ENCODE results near the gene HBE1.
"Not testable (repeated sequence)": the region's sequence is repeated elsewhere in the genome, so short reads cannot be mapped to it uniquely, and the experiment has no call there.

HBE1 gene

DNA sequence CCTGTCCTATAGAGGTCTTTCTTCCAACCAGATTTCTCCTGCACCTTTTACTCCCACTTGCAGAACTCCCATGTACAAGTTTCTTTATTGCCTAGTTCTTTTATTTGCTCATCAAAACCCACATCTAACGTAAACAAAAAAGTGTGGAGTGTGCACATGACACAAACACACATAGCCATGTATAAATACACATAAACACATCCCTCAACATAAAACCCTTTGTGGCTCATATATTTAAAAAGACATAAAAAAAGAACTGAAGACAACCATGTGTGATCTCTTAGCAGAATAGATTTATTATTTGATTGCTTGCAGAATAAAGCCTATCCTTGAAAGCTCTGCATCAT is 16.9 kb downstream of the HBE1 start:
- TF ChIP-seq, protein P1, sequence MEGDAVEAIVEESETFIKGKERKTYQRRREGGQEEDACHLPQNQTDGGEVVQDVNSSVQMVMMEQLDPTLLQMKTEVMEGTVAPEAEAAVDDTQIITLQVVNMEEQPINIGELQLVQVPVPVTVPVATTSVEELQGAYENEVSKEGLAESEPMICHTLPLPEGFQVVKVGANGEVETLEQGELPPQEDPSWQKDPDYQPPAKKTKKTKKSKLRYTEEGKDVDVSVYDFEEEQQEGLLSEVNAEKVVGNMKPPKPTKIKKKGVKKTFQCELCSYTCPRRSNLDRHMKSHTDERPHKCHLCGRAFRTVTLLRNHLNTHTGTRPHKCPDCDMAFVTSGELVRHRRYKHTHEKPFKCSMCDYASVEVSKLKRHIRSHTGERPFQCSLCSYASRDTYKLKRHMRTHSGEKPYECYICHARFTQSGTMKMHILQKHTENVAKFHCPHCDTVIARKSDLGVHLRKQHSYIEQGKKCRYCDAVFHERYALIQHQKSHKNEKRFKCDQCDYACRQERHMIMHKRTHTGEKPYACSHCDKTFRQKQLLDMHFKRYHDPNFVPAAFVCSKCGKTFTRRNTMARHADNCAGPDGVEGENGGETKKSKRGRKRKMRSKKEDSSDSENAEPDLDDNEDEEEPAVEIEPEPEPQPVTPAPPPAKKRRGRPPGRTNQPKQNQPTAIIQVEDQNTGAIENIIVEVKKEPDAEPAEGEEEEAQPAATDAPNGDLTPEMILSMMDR (IDR thresholded peaks at IDR 0.05; ENCODE audit: control insufficient read depth, extremely low read depth, insufficient read depth) = no peak
- no peak overlapping the region for H3K4me3 ChIP-seq (ENCODE audit: low read depth, low read length)
- DNase-seq (ENCODE audit: low read depth) = peak; percentile 57

- TF ChIP-seq, protein P1 (IDR thresholded peaks at IDR 0.05; ENCODE audit: control insufficient read depth, extremely low read depth, insufficient read depth) = no peak
- no peak for DNase-seq (ENCODE audit: low read depth)
- H3K4me3 ChIP-seq (ENCODE audit: low read depth, low read length) = no peak overlapping the region
Observed at GRCh38 chr11:5252192-5252918, 17.4 kb downstream of the HBE1 start.

- H3K4me3 ChIP-seq (ENCODE audit: low read depth, low read length) = no peak overlapping the region
- TF ChIP-seq, protein P1 (IDR thresholded peaks at IDR 0.05; ENCODE audit: control insufficient read depth, extremely low read depth, insufficient read depth) = no peak
- DNase-seq (ENCODE audit: low read depth) = no peak
Observed at GRCh38 chr11:5251746-5252145, 18.0 kb downstream of the HBE1 start.

DNA sequence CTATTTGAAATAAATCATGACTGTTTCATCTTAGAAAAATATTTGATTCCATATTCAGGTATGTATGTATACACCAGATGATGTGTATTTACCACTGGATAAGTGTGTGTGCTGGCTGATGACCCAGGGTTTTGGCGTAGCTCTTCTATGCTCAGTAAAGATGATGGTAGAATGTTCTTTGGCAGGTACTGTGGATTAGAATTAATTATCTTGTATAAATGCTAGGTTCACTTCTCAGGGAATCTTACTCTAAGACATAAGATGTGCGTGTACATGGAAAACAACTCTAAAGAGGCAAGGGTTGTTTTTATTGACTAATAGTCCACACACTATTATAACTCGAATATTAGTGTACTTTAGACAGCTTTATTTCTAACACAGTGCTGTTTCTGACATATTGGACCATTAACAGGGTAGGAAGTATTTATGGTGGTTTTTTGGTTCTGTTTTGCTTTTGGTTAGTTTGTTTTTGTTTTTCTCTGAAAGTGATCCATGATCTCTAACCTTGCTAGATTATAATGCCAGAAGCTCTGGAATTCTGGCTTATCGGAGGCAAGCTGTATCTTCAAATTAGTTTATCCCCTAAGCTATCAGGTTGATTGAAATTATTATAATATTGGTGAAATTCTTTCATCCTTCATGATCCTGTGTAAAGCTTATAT is 19.1 kb downstream of the HBE1 start:
- H3K4me3 ChIP-seq (ENCODE audit: low read depth, low read length) = no peak overlapping the region
- TF ChIP-seq, protein P1 (IDR thresholded peaks at IDR 0.05; ENCODE audit: control insufficient read depth, extremely low read depth, insufficient read depth) = no peak

DNA sequence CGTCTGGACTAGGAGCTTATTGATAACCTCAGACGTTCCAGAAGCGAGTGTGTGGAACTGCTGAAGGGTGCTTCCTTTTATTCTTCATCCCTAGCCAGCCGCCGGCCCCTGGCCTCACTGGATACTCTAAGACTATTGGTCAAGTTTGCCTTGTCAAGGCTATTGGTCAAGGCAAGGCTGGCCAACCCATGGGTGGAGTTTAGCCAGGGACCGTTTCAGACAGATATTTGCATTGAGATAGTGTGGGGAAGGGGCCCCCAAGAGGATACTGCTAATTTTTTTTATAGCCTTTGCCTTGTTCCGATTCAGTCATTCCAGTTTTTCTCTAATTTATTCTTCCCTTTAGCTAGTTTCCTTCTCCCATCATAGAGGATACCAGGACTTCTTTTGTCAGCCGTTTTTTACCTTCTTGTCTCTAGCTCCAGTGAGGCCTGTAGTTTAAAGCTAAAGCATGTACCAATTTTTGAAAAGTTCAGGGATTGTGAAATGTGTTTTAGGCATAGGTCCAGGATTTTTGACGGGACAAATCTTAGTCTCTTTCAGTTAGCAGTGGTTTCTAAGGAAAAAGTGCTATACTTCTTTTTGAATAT is 19.8 kb downstream of the HBE1 start, which contains the start of gene HBG1:
TSS of gene HBG1 (minus strand) at position 51 of the 590 bp plus-strand sequence. CDS start 53 bp downstream, outside the sequence.
- H3K4me3 ChIP-seq (ENCODE audit: low read depth, low read length); DNase-seq (ENCODE audit: low read depth): not testable (repeated sequence)

More for the DNA sequence above, 19.1 kb downstream of the HBE1 start:
- DNase-seq (ENCODE audit: low read depth) = no peak

DNA sequence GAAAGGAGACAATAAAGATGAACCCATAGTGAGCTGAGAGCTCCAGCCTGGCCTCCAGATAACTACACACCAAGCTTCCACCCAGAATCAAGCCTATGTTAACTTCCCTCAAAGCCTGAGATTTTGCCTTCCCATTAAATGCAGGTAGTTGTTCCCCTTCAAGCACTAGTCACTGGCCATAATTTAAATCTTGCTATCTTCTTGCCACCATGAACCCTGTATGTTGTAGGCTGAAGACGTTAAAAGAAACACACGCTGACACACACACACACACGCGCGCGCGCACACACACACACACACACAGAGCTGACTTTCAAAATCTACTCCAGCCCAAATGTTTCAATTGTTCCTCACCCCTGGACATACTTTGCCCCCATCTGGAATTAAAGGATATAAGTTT is 21.2 kb downstream of the HBE1 start:
- H3K4me3 ChIP-seq (ENCODE audit: low read depth, low read length); DNase-seq (ENCODE audit: low read depth): not testable (repeated sequence)

DNA sequence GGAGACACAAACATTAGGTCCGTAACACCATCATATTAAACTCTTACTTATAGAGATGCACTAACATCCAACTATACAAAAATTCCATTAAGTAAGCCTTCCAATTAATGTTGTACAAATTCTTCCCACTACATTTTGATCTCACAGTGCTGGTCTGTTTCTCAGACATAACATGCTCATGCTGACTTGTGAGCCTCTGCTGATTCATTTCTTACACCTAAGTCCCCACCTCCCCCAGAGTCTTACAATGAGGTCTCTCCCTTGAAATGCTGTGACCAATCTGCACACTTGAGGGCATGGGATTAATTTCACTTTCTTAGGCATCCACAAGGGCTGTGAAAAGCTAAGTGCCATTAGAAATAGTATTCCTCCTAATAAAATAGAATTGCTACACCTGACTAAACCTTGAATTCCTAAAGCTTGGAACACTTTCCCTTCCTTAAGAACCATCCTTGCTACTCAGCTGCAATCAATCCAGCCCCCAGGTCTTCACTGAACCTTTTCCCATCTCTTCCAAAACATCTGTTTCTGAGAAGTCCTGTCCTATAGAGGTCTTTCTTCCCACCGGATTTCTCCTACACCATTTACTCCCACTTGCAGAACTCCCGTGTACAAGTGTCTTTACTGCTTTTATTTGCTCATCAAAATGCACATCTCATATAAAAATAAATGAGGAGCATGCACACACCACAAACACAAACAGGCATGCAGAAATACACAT is 22.1 kb downstream of the HBE1 start:
- TF ChIP-seq, protein P1 (IDR thresholded peaks at IDR 0.05; ENCODE audit: control insufficient read depth, extremely low read depth, insufficient read depth) = no peak
- no peak overlapping the region for H3K4me3 ChIP-seq (ENCODE audit: low read depth, low read length)
- no peak for DNase-seq (ENCODE audit: low read depth)

Measured in LNCaP clone FGC (cell line).